Uterus (tissue), 4 donors: Measurements from ENCODE around the gene C6orf132. TPM values are rescaled to one million over a fixed set of nuclear protein-coding genes. Genes with fewer than 3 reads are reported as not detected.

ENCODE experiments used
- DNase-seq, 2 donors: peaks; one replicate each; pipeline ENCODE4 v3.0.0-alpha.2; 2019 to 2020
- H3K27ac ChIP-seq, 2 donors: fragments of 200-600 bp; sonication (generic); 1 replicate in 1 of 2; 2 replicates in 1 of 2; pipeline ENCODE4 v1.5.1; 2016 to 2018
- H3K27me3 ChIP-seq, 2 donors: fragments of 200-600 bp; sonication (generic); one replicate each; pipeline ENCODE4 v1.5.1; 2018 to 2019; ENCODE audit warnings: control low read depth in 1 of 2
- H3K36me3 ChIP-seq, 2 donors: fragments of 200-600 bp; sonication (generic); one replicate each; pipeline ENCODE4 v1.5.1; 2019; ENCODE audit warnings: control low read depth in 1 of 2
- H3K4me1 ChIP-seq, 2 donors: fragments of 200-600 bp; sonication (generic); one replicate each; pipeline ENCODE4 v1.5.1; 2018 to 2019; ENCODE audit warnings: control low read depth in 1 of 2
- H3K4me3 ChIP-seq, 2 donors: fragments of 200-600 bp; sonication (generic); 1 replicate in 1 of 2; 2 replicates in 1 of 2; pipeline ENCODE4 v1.5.1; 2018 to 2019; ENCODE audit warnings: mild to moderate bottlenecking in 1 of 2
- H3K9me3 ChIP-seq, 2 donors: fragments of 200-600 bp; sonication (generic); one replicate each; pipeline ENCODE4 v1.5.1; 2019; ENCODE audit warnings: control low read depth in 1 of 2
- CTCF ChIP-seq, 4 experiments: fragments of 200-600 bp in 2 of 4; fragments of 450-650 bp in 2 of 4; sonication (generic) in 2 of 4; IDR thresholded peaks; one replicate each; pipeline ENCODE4 v1.5.1; 2016 to 2019; ENCODE audit warnings: antibody characterized with exemption in 4 of 4, mild to moderate bottlenecking in 2 of 4, moderate library complexity in 1 of 4
- POLR2A ChIP-seq, 2 donors: fragments of 450-650 bp; IDR thresholded peaks; one replicate each; pipeline ENCODE4 v1.6.1; 2016; ENCODE audit warnings: antibody characterized with exemption in 2 of 2, mild to moderate bottlenecking in 1 of 2, moderate library complexity in 1 of 2
- intact Hi-C: fragments of 100-400 bp; cut with DNase I; formaldehyde crosslinking; loops from one replicate; pipeline ENCODE4 v1.15.1; 2023; ENCODE audit warnings: low total_unique reads
- total RNA-seq, 4 donors: library from RNA; depleted of rRNA in 3 of 4; stranded (reverse); fragments of >200 nt in 3 of 4; gene quantifications; one replicate each; pipeline versions ENCODE4 v1.1.0 to v1.2.4, GENCODE V29; 2014 to 2023
- donor health status: DM: yes; HTN: yes; CAD: no.

Gene C6orf132
- total RNA-seq, 4 donors from 2014 or later = 0.91 to 2.4 (median 1.0) TPM; not detected in 1

DNA sequence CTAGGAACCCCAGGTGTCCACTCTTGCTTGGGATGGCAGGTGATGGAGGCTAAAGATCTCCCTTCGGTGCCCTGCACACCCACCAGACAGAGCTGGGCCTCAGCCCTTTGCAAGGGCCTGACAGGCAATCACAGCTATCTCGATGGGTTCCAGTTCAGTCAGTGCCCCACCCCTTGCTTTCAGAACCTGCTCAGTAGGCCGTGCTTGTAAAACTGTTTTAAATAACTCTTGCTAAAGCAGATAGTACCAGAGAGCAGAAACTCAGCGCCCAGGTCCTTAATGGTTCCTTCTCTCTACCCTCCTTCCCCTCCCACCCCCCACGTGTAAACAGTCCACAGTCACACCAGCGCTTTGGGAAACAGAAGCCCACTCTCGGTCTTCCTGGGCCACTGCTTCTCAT, 39.2 kb downstream of the C6orf132 start:
- Histone ChIP-seq H3K36me3 (no peaks in the 10 kb centered on the region), H3K4me3 (no peak overlapping the region), H3K27ac (no peak overlapping the region), H3K4me1 (no peaks in the 10 kb centered on the region), H3K27me3 (no peaks in the 10 kb centered on the region), H3K9me3 (no peaks in the 10 kb centered on the region)
- DNase-seq = no peak
- intact Hi-C loops = no loop called here
- no peak for TF ChIP-seq POLR2A (IDR thresholded peaks at IDR 0.05)
- TF ChIP-seq CTCF (IDR thresholded peaks at IDR 0.05) = no peak

GRCh38 chr6:42101186-42101657, 41.2 kb downstream of the C6orf132 start:
- Histone ChIP-seq H3K27ac (peak overlapping the region in 1 of 2 donors; percentile 70), H3K9me3 (no peaks in the 10 kb centered on the region), H3K36me3 (no peaks in the 10 kb centered on the region), H3K4me3 (no peak overlapping the region), H3K4me1 (no peaks in the 10 kb centered on the region), H3K27me3 (no peaks in the 10 kb centered on the region)
- DNase-seq = no peak
- TF ChIP-seq POLR2A (IDR thresholded peaks at IDR 0.05) (no peak), CTCF (IDR thresholded peaks at IDR 0.05) (no peak)
- intact Hi-C loops = no loop called here

DNA sequence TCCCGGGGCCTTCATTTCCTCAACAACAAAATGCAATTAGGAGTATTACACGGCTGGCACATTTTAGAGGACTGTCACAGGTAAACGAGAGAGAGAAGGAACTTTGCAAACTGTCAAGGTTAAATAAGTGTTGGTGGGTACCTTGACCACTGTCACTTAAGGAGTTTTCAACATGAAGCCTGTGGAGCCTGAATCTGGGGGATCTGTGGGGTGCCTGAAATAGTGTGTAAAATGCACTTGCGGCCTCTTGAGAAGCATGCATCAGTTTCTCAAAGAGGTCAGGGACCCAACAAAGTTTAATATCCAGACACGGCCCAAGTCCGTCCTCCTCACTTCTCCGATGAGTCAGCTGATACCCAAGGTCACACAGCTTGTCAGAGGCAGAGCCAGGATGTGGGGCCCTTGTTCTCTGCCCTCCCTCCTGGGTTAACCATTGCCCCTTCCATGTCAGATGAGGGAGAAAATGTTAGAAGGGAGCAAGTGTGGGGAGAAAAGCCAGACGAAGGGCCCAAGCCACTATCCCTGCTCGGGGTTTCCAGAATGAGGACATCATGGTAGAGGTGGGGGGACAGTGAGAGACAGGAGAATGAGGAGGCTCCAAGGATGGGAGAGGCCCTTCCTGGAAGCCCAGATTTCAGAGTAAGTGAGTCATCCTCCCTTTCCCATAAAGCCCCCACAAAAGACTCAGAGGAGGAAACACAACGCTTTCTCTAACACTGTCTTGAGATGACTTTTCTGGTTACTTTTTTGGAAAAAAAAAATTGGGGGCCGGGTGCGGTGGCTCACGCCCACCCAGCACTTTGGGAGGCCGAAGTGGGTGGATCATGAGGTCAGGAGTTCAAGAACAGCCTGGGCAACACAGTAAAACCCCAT, 42.2 kb downstream of the C6orf132 start:
- Histone ChIP-seq H3K4me3 (no peak overlapping the region), H3K36me3 (no peaks in the 10 kb centered on the region), H3K27ac (peak overlapping the region in 1 of 2 donors; percentile 70), H3K27me3 (no peaks in the 10 kb centered on the region), H3K4me1 (no peaks in the 10 kb centered on the region), H3K9me3 (no peaks in the 10 kb centered on the region)
- intact Hi-C loops = no loop called here
- peak in 1 of 2 donors; percentile 23 for DNase-seq
- TF ChIP-seq POLR2A (IDR thresholded peaks at IDR 0.05) = no peak

DNA sequence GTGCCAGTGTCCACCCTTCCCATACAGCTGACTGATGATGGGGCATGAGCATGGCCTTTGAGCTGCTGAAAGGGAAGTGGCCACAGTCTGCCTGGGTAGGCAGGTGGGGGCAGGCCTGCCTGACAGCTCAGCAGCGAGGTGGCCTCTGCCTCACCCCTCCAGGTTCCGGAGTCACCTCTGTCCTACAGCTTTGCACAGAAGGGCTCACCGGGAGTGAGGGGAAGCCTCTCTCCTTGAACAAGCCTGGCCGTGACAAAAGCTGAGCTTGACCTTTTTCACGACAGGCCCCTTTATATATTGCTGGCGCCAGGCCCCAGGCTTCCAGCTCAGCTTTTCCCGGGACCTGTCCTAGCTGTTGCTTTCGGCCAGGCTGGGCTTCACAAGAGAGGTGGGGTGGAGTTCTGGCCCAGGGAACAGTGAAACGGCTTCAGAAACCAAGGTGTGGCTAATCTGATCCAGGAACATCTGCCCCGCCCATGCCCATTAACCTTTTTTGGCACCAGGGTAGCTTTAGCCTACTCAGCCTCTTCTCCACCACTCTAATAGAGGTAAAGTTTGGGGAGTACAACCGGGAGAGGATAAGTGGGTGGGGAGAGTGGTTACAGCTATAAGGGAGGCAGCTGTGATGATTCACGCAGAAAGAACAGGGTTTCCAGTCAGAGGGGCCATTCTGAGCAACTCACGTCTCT, 42.9 kb downstream of the C6orf132 start:
- DNase-seq = peak in 1 of 2 donors; percentile 39
- H3K27me3 ChIP-seq = no peaks in the 10 kb centered on the region
- peak overlapping the region in 1 of 2 donors; percentile 70 for H3K27ac ChIP-seq
- no peaks in the 10 kb centered on the region for H3K4me1 ChIP-seq
- intact Hi-C loops = no loop called here
- H3K9me3 ChIP-seq = no peaks in the 10 kb centered on the region
- no peak for TF ChIP-seq CTCF (IDR thresholded peaks at IDR 0.05)
- TF ChIP-seq POLR2A (IDR thresholded peaks at IDR 0.05) = no peak
- no peak overlapping the region for H3K4me3 ChIP-seq
- H3K36me3 ChIP-seq = no peaks in the 10 kb centered on the region

DNA sequence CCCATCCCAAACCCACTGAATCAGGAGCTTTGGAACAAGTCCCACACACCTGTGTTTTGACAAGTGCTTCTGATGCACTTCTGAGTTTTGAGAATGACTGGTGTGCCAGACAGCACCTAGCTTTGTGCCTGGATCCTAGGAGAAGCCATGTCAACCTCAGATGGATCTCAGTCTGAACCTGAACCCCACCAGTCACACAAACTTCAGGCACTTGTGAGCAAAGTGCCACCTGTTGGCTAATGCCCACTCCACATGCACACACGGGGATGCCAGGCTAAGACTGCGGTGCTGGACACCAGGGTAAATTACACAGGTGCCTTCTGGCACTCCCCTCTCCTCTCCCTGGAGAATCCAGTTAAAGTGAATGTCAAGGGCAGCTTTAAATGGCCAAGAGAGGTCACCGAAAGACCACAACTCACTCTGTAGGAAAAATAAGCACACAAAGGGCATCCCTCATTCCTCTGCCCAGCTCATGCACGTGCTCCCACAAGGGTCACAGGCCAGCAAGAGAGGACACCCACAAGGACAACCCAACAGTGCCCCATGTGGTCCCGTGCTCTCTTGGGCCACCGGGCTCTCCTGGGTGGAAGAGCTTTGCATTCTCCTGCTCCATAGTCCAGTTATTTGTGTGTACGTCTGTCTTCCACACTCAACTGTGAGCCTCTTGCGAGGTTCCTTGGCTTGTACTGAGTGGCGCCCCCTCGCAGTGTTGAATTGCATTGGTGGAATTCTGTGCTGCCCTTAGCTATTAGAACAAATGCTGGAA, 46.5 kb downstream of the C6orf132 start:
- no peak for DNase-seq

More for the DNA sequence above, 46.5 kb downstream of the C6orf132 start:
- Histone ChIP-seq H3K36me3 (no peaks in the 10 kb centered on the region), H3K4me3 (no peak overlapping the region), H3K27ac (no peak overlapping the region), H3K27me3 (no peaks in the 10 kb centered on the region), H3K9me3 (no peaks in the 10 kb centered on the region), H3K4me1 (no peaks in the 10 kb centered on the region)
- intact Hi-C loops = no loop called here
- TF ChIP-seq CTCF (IDR thresholded peaks at IDR 0.05) (no peak), POLR2A (IDR thresholded peaks at IDR 0.05) (no peak)
